ENCODE data around the gene CBX4. TPM values are rescaled to one million over a fixed set of nuclear protein-coding genes. Genes with fewer than 3 reads are reported as not detected.

The CBX4 gene
- total and polyA plus RNA-seq, 2 of the 13 experiments (the other 11 are each of a cell fraction or from before 2014, with no cell fraction given), result 25.8 to 50.8 TPM

DNA sequence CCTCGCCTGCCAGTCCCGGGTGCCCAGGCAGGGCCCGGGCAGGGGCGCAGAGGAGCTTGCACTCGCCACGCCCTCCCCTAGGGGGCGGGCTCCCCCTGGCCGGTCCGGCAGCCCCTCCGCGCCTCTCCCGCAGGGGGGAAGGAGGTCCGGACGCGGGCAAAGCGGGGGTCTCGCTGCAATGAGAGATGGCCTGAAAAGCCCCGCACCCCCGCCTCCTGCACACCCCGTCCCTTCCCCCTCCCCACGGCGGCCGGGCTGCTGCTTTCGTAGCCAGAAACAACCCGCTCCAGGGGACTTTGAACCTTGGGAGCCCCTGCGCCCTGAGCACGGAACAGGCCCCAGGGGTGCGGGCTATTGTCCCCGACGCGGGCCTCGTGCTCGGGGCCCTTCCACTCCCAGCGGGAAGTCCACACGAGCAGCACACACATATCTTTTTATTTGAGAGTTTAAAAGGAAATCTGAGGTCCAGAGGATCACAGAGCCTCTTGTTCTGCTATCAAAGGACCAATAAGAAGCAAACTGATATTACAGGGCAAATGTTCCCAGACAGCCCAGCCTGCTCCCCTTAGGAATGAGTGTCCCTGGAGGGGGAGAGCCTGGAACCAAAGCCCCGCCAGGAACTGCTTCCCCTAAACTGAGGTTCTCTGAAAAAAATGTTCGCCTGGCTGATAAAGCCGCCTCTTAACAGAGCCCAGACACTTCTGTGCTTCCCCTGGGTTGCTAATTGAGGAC, 5.8 kb upstream of the CBX4 start (continued):
- 0 out of 2 replicates have a peak, but pooled peaks have one; percentile 38 for TF ChIP-seq FUBP1 (CRISPR knock-in tag; IDR thresholded peaks at IDR 0.05; ENCODE audit: borderline replicate concordance)
- TF ChIP-seq EEA1 (CRISPR knock-in tag; IDR thresholded peaks at IDR 0.05; ENCODE audit: borderline replicate concordance), result no peak
- 0 out of 2 replicates have a peak, but pooled peaks have one; percentile 63 for TF ChIP-seq ZIK1 (CRISPR knock-in tag; IDR thresholded peaks at IDR 0.05; ENCODE audit: borderline replicate concordance, low read depth)
- peak; percentile 67; the same call in 1 of the 2 replicates for TF ChIP-seq ERF (CRISPR knock-in tag; IDR thresholded peaks at IDR 0.05)
- no peak for TF ChIP-seq ZNF251 (CRISPR knock-in tag; IDR thresholded peaks at IDR 0.05)
- 0 out of 2 replicates have a peak, but pooled peaks have one; percentile 44 for TF ChIP-seq ZNF333 (CRISPR knock-in tag; IDR thresholded peaks at IDR 0.05; ENCODE audit: borderline replicate concordance)
- peak; percentile 61; the same call in 1 of the 2 replicates for TF ChIP-seq KLF11 (CRISPR knock-in tag; IDR thresholded peaks at IDR 0.05)
- peak; percentile 92 for TF ChIP-seq ZNF350 (CRISPR knock-in tag; IDR thresholded peaks at IDR 0.05; ENCODE audit: borderline replicate concordance, low read depth)
- TF ChIP-seq DMAP1 (CRISPR knock-in tag; IDR thresholded peaks at IDR 0.05), result peak; percentile 91
- no peak for TF ChIP-seq MTF2 (CRISPR knock-in tag; IDR thresholded peaks at IDR 0.05; ENCODE audit: borderline replicate concordance)
- no peak for TF ChIP-seq NFE2 (CRISPR knock-in tag; IDR thresholded peaks at IDR 0.05)
- TF ChIP-seq ZNF558 (CRISPR knock-in tag; IDR thresholded peaks at IDR 0.05; ENCODE audit: borderline replicate concordance), result 0 out of 2 replicates have a peak, but pooled peaks have one; percentile 12
- TF ChIP-seq ZNF83 (CRISPR knock-in tag; IDR thresholded peaks at IDR 0.05; ENCODE audit: borderline replicate concordance), result no peak
- TF ChIP-seq ZNF503 (CRISPR knock-in tag; IDR thresholded peaks at IDR 0.05), result peak; percentile 72; the same call in 1 of the 2 replicates
- no peak for TF ChIP-seq PAWR (CRISPR knock-in tag; IDR thresholded peaks at IDR 0.05; ENCODE audit: borderline replicate concordance)
- no peak for TF ChIP-seq CBX2 (IDR thresholded peaks at IDR 0.05; ENCODE audit: low read depth, low read length)
- no peak for TF ChIP-seq CBX2 (CRISPR knock-in tag; IDR thresholded peaks at IDR 0.05; ENCODE audit: low read depth)
- no peak for TF ChIP-seq PTBP1 (IDR thresholded peaks at IDR 0.05; ENCODE audit: low read depth, low read length, poor library complexity, severe bottlenecking)
- TF ChIP-seq, protein P1, sequence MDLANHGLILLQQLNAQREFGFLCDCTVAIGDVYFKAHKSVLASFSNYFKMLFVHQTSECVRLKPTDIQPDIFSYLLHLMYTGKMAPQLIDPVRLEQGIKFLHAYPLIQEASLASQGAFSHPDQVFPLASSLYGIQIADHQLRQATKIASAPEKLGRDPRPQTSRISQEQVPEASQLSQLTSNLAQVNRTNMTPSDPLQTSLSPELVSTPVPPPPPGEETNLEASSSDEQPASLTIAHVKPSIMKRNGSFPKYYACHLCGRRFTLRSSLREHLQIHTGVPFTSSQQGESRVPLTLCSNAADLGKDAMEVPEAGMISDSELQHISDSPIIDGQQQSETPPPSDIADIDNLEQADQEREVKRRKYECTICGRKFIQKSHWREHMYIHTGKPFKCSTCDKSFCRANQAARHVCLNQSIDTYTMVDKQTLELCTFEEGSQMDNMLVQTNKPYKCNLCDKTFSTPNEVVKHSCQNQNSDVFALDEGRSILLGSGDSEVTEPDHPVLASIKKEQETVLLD (CRISPR knock-in tag; IDR thresholded peaks at IDR 0.05; ENCODE audit: low read depth), result peak; percentile 79
- peak; percentile 72 for TF ChIP-seq IKZF5 (CRISPR knock-in tag; IDR thresholded peaks at IDR 0.05)
- TF ChIP-seq, protein P2, sequence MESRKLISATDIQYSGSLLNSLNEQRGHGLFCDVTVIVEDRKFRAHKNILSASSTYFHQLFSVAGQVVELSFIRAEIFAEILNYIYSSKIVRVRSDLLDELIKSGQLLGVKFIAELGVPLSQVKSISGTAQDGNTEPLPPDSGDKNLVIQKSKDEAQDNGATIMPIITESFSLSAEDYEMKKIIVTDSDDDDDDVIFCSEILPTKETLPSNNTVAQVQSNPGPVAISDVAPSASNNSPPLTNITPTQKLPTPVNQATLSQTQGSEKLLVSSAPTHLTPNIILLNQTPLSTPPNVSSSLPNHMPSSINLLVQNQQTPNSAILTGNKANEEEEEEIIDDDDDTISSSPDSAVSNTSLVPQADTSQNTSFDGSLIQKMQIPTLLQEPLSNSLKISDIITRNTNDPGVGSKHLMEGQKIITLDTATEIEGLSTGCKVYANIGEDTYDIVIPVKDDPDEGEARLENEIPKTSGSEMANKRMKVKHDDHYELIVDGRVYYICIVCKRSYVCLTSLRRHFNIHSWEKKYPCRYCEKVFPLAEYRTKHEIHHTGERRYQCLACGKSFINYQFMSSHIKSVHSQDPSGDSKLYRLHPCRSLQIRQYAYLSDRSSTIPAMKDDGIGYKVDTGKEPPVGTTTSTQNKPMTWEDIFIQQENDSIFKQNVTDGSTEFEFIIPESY (CRISPR knock-in tag; IDR thresholded peaks at IDR 0.05), result no peak; the same call in 1 of the 2 replicates
